Activated B cell treated with CpG ODN at 0.5 μM for 24 hours (primary cell): ENCODE measurements around the gene OR2C3. TPM values are rescaled to one million over a fixed set of nuclear protein-coding genes. Genes with fewer than 3 reads are reported as not detected.
"Not testable (repeated sequence)": the region's sequence is repeated elsewhere in the genome, so short reads cannot be mapped to it uniquely, and the experiment has no call there.

Source experiments
- ATAC-seq: fragments of 200-7000 bp; cut with Tn5 transposase; one replicate; pipeline ENCODE4 v1.10.0; 2021; ENCODE audit warnings: low read depth, mild to moderate bottlenecking, moderate library complexity
- CTCF ChIA-PET: fragments of 350-600 bp; sonication (Branson Sonifier 250); formaldehyde crosslinking; loops from one replicate; lab custom pipeline; 2021; ENCODE audit warnings: antibody characterized with exemption; lab: Charles Lee
- POLR2A ChIA-PET: fragments of 350-600 bp; sonication (Branson Sonifier 250); formaldehyde crosslinking; loops from one replicate; lab custom pipeline; 2021; ENCODE audit warnings: antibody characterized with exemption; lab: Charles Lee
- DNase-seq: peaks from one replicate; pipeline ENCODE4 v3.0.0; 2022
- H3K27ac Mint-ChIP-seq: one replicate; pipeline ENCODE4 v1.8.0; 2020; ENCODE audit warnings: mixed read lengths
- H3K27me3 Mint-ChIP-seq: one replicate; pipeline ENCODE4 v1.8.0; 2021; ENCODE audit warnings: mixed read lengths
- H3K36me3 Mint-ChIP-seq: one replicate; pipeline ENCODE4 v1.8.0; 2021; ENCODE audit warnings: low read depth, mixed read lengths
- H3K4me1 Mint-ChIP-seq: one replicate; pipeline ENCODE4 v1.8.0; 2021; ENCODE audit warnings: mixed read lengths
- H3K4me3 Mint-ChIP-seq: one replicate; pipeline ENCODE4 v1.8.0; 2020; ENCODE audit warnings: mild to moderate bottlenecking, mixed read lengths
- H3K9me3 Mint-ChIP-seq: one replicate; pipeline ENCODE4 v1.8.0; 2020; ENCODE audit warnings: mixed read lengths
- intact Hi-C: fragments of 100-400 bp; cut with micrococcal nuclease; formaldehyde crosslinking; loops from one replicate; pipeline ENCODE4 v1.15.1; 2024
- total RNA-seq: library from RNA; stranded (reverse); gene quantifications from 2 replicates; pipeline ENCODE4 v1.2.3, GENCODE V29; 2022
- TF ChIP-seq, protein P1 (sequence below): fragments of 200-600 bp; IDR thresholded peaks from one replicate; pipeline ENCODE4 v1.8.0; 2022; ENCODE audit warnings: antibody characterized with exemption, mild to moderate bottlenecking

OR2C3 gene
- total RNA-seq, 1 donor from 2014 or later: not detected

DNA sequence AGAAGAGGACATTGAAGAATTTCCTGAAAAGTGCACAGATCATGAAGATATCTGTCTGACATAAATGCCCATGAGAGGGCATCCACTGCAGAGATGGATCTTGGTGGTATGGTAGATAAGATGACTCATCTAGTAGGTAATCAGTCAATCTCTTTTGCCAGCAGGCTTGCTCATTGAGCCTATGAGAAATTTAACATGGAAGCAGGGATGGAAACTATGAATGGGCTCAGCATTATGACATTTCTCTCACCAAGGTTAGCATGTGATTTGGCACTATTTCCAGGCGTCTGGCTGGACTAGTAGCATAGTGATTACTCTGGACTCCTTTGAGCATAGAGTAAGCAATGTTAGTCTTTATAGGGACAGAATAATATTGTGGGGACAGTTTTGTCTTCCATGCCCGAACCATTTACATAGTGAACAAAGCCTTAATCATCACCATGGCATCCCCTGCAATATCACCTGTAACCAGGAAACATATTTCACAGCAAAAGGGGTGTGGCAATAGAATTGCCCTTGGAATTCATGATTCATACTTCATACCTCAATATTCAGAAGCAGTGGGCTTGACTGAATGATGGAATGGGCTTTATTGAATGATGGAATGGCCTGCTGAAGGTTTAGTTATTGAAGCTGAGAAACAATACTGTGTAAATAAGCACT lies 7.3 kb downstream of the OR2C3 start:
- ATAC-seq (no peak), DNase-seq (no peak)
- TF ChIP-seq, protein P1, sequence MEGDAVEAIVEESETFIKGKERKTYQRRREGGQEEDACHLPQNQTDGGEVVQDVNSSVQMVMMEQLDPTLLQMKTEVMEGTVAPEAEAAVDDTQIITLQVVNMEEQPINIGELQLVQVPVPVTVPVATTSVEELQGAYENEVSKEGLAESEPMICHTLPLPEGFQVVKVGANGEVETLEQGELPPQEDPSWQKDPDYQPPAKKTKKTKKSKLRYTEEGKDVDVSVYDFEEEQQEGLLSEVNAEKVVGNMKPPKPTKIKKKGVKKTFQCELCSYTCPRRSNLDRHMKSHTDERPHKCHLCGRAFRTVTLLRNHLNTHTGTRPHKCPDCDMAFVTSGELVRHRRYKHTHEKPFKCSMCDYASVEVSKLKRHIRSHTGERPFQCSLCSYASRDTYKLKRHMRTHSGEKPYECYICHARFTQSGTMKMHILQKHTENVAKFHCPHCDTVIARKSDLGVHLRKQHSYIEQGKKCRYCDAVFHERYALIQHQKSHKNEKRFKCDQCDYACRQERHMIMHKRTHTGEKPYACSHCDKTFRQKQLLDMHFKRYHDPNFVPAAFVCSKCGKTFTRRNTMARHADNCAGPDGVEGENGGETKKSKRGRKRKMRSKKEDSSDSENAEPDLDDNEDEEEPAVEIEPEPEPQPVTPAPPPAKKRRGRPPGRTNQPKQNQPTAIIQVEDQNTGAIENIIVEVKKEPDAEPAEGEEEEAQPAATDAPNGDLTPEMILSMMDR: no peak
- POLR2A ChIA-PET: no interaction called here
- CTCF ChIA-PET: no interaction called here
- H3K36me3 Mint-ChIP-seq: no peaks in the 10 kb centered on the region
- intact Hi-C loops: no loop called here
- no peaks in the 10 kb centered on the region for H3K4me1 Mint-ChIP-seq
- H3K27me3 Mint-ChIP-seq: peaks cover 12% of the 10 kb centered on the region
- no peak overlapping the region for H3K4me3 Mint-ChIP-seq
- H3K27ac Mint-ChIP-seq: no peak overlapping the region
- no peaks in the 10 kb centered on the region for H3K9me3 Mint-ChIP-seq

DNA sequence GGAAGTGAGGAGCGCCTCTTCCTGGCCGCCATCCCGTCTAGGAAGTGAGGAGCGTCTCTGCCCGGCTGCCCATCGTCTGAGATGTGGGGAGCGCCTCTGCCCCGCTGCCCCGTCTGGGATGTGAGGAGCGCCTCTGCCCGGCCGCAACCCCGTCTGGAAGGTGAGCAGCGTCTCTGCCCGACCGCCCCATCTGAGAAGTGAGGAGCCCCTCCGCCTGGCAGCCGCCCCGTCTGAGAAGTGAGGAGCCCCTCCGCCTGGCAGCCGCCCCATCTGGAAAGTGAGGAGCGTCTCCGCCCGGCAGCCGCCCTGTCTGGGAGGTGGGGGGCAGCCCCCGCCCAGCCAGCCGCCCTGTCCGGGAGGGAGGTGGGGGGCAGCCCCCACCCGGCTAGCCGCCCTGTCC lies 14.4 kb downstream of the OR2C3 start:
- H3K27me3 Mint-ChIP-seq, CTCF ChIA-PET: not testable (repeated sequence)

DNA sequence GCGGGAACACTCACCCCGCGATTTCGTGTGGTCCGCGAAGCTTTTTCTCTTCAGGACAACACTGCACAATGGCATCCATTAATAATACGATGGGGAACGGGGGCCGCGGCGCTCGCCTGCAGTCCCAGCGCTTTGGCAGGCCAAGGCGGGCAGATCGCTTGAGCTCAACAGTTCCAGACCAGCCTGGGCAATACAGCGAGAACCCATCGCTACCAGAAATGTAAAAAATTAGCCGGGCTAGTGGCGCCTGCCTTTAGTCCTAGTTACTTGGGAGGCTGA lies 17.7 kb downstream of the OR2C3 start:
- ChIA-PET CTCF (no interaction called here), POLR2A (no interaction called here)
- no peak for ATAC-seq
- intact Hi-C loops: no loop called here
- H3K9me3 Mint-ChIP-seq: no peaks in the 10 kb centered on the region
- no peak overlapping the region for H3K4me3 Mint-ChIP-seq
- H3K4me1 Mint-ChIP-seq: no peaks in the 10 kb centered on the region
- peaks cover 8% of the 10 kb centered on the region for H3K27me3 Mint-ChIP-seq
- no peaks in the 10 kb centered on the region for H3K36me3 Mint-ChIP-seq
- TF ChIP-seq, protein P1: no peak
- H3K27ac Mint-ChIP-seq: no peak overlapping the region
- DNase-seq: no peak

More for the DNA sequence above, 14.4 kb downstream of the OR2C3 start:
- H3K36me3 Mint-ChIP-seq, H3K4me3 Mint-ChIP-seq, POLR2A ChIA-PET, H3K9me3 Mint-ChIP-seq, H3K27ac Mint-ChIP-seq, ATAC-seq, H3K4me1 Mint-ChIP-seq, intact Hi-C loops, DNase-seq: not testable (repeated sequence)

DNA sequence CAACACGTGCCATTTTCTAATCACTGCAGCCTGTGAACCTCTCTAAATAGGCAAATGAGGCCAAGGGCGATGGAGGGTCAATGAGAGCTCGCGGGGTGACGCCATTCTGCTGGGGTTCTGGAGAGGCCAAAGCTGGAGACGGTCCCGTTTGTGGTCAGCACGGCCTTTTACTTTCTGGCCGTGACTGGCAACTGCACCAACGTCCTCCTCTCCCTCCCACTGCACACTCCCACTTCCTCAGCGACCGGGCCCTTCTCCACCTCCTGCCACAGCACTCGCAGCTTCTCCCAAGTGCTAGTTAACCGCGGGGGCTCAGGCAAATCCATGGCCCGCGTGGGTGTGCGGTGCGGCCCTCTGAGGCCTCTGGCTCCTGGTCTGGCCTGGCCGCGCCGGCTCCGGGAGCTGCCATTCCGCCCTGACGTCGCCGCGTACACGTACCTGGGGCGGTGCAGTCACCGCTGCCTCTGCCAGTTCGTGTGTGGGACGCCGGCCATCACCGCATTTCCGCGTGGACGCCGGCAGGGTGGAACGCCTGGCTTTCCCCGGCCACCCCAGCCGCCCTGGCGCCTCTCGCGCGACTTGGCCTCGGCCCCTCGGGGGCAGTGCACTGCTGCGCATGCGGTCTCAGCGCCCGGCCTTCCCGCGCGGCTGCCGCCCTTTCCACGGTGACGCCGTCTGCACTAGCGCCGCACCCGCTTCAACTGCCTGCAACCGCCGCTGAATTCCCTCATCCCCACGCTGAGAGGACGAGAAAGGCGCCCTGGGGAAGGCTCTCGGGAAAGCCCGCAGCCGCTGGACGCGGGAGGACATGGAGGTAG lies 18.2 kb downstream of the OR2C3 start:
- H3K27ac Mint-ChIP-seq: no peak overlapping the region
- intact Hi-C loops: no loop called here
- H3K4me1 Mint-ChIP-seq: no peaks in the 10 kb centered on the region
- H3K36me3 Mint-ChIP-seq: no peaks in the 10 kb centered on the region
- no peak for DNase-seq
- ChIA-PET POLR2A (no interaction called here), CTCF (no interaction called here)
- H3K9me3 Mint-ChIP-seq: no peaks in the 10 kb centered on the region
- TF ChIP-seq, protein P1: no peak
- H3K4me3 Mint-ChIP-seq: no peak overlapping the region
- no peak for ATAC-seq
- peaks cover 8% of the 10 kb centered on the region for H3K27me3 Mint-ChIP-seq

DNA sequence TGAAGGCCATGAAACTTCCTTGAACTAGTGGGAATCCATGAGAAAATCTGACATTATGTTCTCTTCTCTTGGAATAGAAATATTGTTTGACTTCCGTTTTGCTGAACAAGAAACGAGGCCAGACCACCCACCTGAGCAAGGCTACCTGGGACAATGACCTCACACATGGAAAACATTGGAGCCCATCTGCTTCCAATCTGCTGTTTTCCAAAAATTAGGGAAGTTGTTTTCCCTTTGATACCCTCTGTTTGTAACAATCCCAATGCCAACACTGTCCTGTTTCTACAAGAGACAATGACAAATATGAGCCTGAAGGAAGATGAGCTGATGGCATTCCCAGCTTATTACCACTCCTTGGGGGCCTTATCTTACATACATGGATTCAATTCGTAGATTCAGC lies 29.4 kb downstream of the OR2C3 start:
- ChIA-PET CTCF (no interaction called here), POLR2A (no interaction called here)
- DNase-seq: no peak
- Mint-ChIP-seq H3K27me3 (peaks cover 8% of the 10 kb centered on the region), H3K9me3 (no peaks in the 10 kb centered on the region), H3K4me1 (no peaks in the 10 kb centered on the region), H3K27ac (no peak overlapping the region), H3K36me3 (no peaks in the 10 kb centered on the region), H3K4me3 (no peak overlapping the region)
- intact Hi-C loops: no loop called here
- TF ChIP-seq, protein P1: no peak
- no peak for ATAC-seq
